KMS-11 (cell line): ENCODE data around the gene UNC13D.

Experiments
- H2AFZ ChIP-seq: fragments of 200-600 bp; sonication (generic); 2 replicates; pipeline ENCODE4 v1.6.1; 2016; ENCODE audit warnings: antibody characterized with exemption, mixed run types, low read depth
- H3K27ac ChIP-seq: fragments of 200-600 bp; sonication (generic); 2 replicates; pipeline ENCODE4 v1.6.1; 2016; ENCODE audit warnings: mild to moderate bottlenecking, mixed run types
- H3K27me3 ChIP-seq: fragments of 200-600 bp; sonication (generic); 2 replicates; pipeline ENCODE4 v1.6.1; 2017; ENCODE audit warnings: mild to moderate bottlenecking, low read depth, mixed run types, moderate library complexity; ENCODE audit not compliant: insufficient read depth
- H3K36me3 ChIP-seq: fragments of 200-600 bp; sonication (generic); 2 replicates; pipeline ENCODE4 v1.6.1; 2017; ENCODE audit warnings: mild to moderate bottlenecking, mixed run types; ENCODE audit not compliant: insufficient read depth
- H3K4me1 ChIP-seq: fragments of 200-600 bp; sonication (generic); 2 replicates; pipeline ENCODE4 v1.6.1; 2016; ENCODE audit warnings: mild to moderate bottlenecking, low read depth, mixed run types; ENCODE audit not compliant: poor library complexity, severe bottlenecking
- H3K4me2 ChIP-seq: fragments of 200-600 bp; sonication (generic); 2 replicates; pipeline ENCODE4 v1.7.0; 2016; ENCODE audit warnings: mild to moderate bottlenecking, mixed run types
- H3K4me3 ChIP-seq: fragments of 200-600 bp; sonication (generic); IDR thresholded peaks from 2 replicates; pipeline ENCODE4 v1.6.1; 2017; ENCODE audit warnings: low read depth, low read length, mixed read lengths; ENCODE audit not compliant: insufficient read depth
- H3K79me2 ChIP-seq: fragments of 200-600 bp; sonication (generic); 2 replicates; pipeline ENCODE4 v1.6.1; 2016; ENCODE audit warnings: low read depth, mixed run types; ENCODE audit not compliant: insufficient read depth
- H3K9ac ChIP-seq: fragments of 200-600 bp; sonication (generic); 2 replicates; pipeline ENCODE4 v1.6.1; 2016; ENCODE audit warnings: mild to moderate bottlenecking, mixed run types
- H4K20me1 ChIP-seq: fragments of 200-600 bp; sonication (generic); 2 replicates; pipeline ENCODE4 v1.6.1; 2016; ENCODE audit warnings: mild to moderate bottlenecking, mixed run types; ENCODE audit not compliant: insufficient read depth
- CTCF ChIP-seq: fragments of 200-600 bp; sonication (generic); conservative IDR thresholded peaks from 2 replicates; pipeline ENCODE4 v1.6.1; 2017; ENCODE audit warnings: low read depth, mild to moderate bottlenecking, antibody characterized with exemption, low read length, moderate library complexity, mixed read lengths

UNC13D gene

GRCh38 chr17:75850928-75851692, 6.9 kb upstream of the UNC13D start:
- Histone ChIP-seq H3K36me3 (no peaks in the 10 kb centered on the region), H3K4me3 (no peak overlapping the region)

GRCh38 chr17:75849724-75850123, 5.5 kb upstream of the UNC13D start:
- H3K36me3 ChIP-seq: no peaks in the 10 kb centered on the region
- peaks cover 7% of the 10 kb centered on the region; the same call in 1 of the 2 replicates for H3K79me2 ChIP-seq
- H3K27ac ChIP-seq: no peak overlapping the region
- no peak overlapping the region for H3K4me3 ChIP-seq
- TF ChIP-seq CTCF: no peak
- no peak overlapping the region for H2AFZ ChIP-seq
- no peak overlapping the region for H3K9ac ChIP-seq
- H4K20me1 ChIP-seq: no peaks in the 10 kb centered on the region
- H3K4me2 ChIP-seq: no peak overlapping the region
- H3K27me3 ChIP-seq: no peaks in the 10 kb centered on the region
- peaks cover 20% of the 10 kb centered on the region for H3K4me1 ChIP-seq

More at GRCh38 chr17:75850928-75851692, 6.9 kb upstream of the UNC13D start:
- Histone ChIP-seq H3K27me3 (no peaks in the 10 kb centered on the region), H4K20me1 (no peaks in the 10 kb centered on the region), H3K9ac (no peak overlapping the region), H3K4me1 (peaks cover 7% of the 10 kb centered on the region), H3K4me2 (no peak overlapping the region), H3K27ac (no peak overlapping the region), H3K79me2 (peaks cover 7% of the 10 kb centered on the region; the same call in 1 of the 2 replicates), H2AFZ (no peak overlapping the region)
- no peak for TF ChIP-seq CTCF

GRCh38 chr17:75849279-75849646, 5.1 kb upstream of the UNC13D start:
- H3K79me2 ChIP-seq: peaks cover 2% of the 10 kb centered on the region; the same call in 1 of the 2 replicates
- no peak for TF ChIP-seq CTCF
- H3K27me3 ChIP-seq: no peaks in the 10 kb centered on the region
- H3K36me3 ChIP-seq: no peaks in the 10 kb centered on the region
- H3K9ac ChIP-seq: no peak overlapping the region
- peaks cover 15% of the 10 kb centered on the region for H3K4me1 ChIP-seq
- no peak overlapping the region for H3K27ac ChIP-seq
- no peak overlapping the region for H2AFZ ChIP-seq
- no peaks in the 10 kb centered on the region for H4K20me1 ChIP-seq
- no peak overlapping the region for H3K4me3 ChIP-seq
- H3K4me2 ChIP-seq: no peak overlapping the region

GRCh38 chr17:75848523-75849278, 4.5 kb upstream of the UNC13D start:
- Histone ChIP-seq H3K4me2 (no peak overlapping the region), H3K36me3 (no peaks in the 10 kb centered on the region), H3K9ac (no peak overlapping the region), H3K4me3 (no peak overlapping the region), H3K4me1 (peaks cover 13% of the 10 kb centered on the region), H3K27ac (no peak overlapping the region), H3K79me2 (no peaks in the 10 kb centered on the region), H4K20me1 (no peaks in the 10 kb centered on the region), H2AFZ (no peak overlapping the region), H3K27me3 (no peaks in the 10 kb centered on the region)
- TF ChIP-seq CTCF: peak; percentile 85
